ENCODE results near the gene FAM9B. TPM values are rescaled to one million over a fixed set of nuclear protein-coding genes. Genes with fewer than 3 reads are reported as not detected.

FAM9B gene
- total RNA-seq, 1 donor from 2014 or later, result not detected

GRCh38 chrX:9048801-9049200 lies 14.9 kb upstream of the FAM9B start:
- no peaks in the 10 kb centered on the region for H3K36me3 Mint-ChIP-seq (ENCODE audit: low read depth)

GRCh38 chrX:9038244-9038643 lies 4.3 kb upstream of the FAM9B start:
- Mint-ChIP-seq H3K9me3 (peaks cover 11% of the 10 kb centered on the region), H3K4me1 (no peaks in the 10 kb centered on the region), H3K27ac (ENCODE audit: unreplicated experiment) (no peak overlapping the region), H3K36me3 (ENCODE audit: low read depth) (peaks cover 2% of the 10 kb centered on the region), H3K27me3 (ENCODE audit: low read depth) (no peaks in the 10 kb centered on the region), H3K4me3 (no peak overlapping the region)
- DNase-seq (ENCODE audit: low read depth, low spot score), result no peak
- TF ChIP-seq CTCF (conservative IDR thresholded peaks at IDR 0.05), result no peak

More at GRCh38 chrX:9048801-9049200, 14.9 kb upstream of the FAM9B start:
- H3K9me3 Mint-ChIP-seq, result peaks cover 5% of the 10 kb centered on the region
- no peak for TF ChIP-seq CTCF (conservative IDR thresholded peaks at IDR 0.05)
- H3K4me3 Mint-ChIP-seq, result no peak overlapping the region
- no peaks in the 10 kb centered on the region for H3K4me1 Mint-ChIP-seq
- no peaks in the 10 kb centered on the region for H3K27me3 Mint-ChIP-seq (ENCODE audit: low read depth)
- DNase-seq (ENCODE audit: low read depth, low spot score), result no peak
- no peak overlapping the region for H3K27ac Mint-ChIP-seq (ENCODE audit: unreplicated experiment)

- Mint-ChIP-seq H3K4me1 (no peaks in the 10 kb centered on the region), H3K9me3 (peaks cover 11% of the 10 kb centered on the region), H3K36me3 (ENCODE audit: low read depth) (peaks cover 2% of the 10 kb centered on the region), H3K4me3 (no peak overlapping the region), H3K27ac (ENCODE audit: unreplicated experiment) (no peak overlapping the region), H3K27me3 (ENCODE audit: low read depth) (no peaks in the 10 kb centered on the region)
- TF ChIP-seq CTCF (conservative IDR thresholded peaks at IDR 0.05), result no peak
- no peak for DNase-seq (ENCODE audit: low read depth, low spot score)
Observed at GRCh38 chrX:9037296-9037695, 3.4 kb upstream of the FAM9B start.

GRCh38 chrX:9033586-9033985 lies 341 bp downstream of the FAM9B start:
- no peak for TF ChIP-seq CTCF (conservative IDR thresholded peaks at IDR 0.05)
- H3K9me3 Mint-ChIP-seq, result peaks cover 3% of the 10 kb centered on the region
- no peak overlapping the region for H3K27ac Mint-ChIP-seq (ENCODE audit: unreplicated experiment)
- no peak for DNase-seq (ENCODE audit: low read depth, low spot score)
- no peaks in the 10 kb centered on the region for H3K27me3 Mint-ChIP-seq (ENCODE audit: low read depth)
- H3K4me3 Mint-ChIP-seq, result no peak overlapping the region
- no peaks in the 10 kb centered on the region for H3K4me1 Mint-ChIP-seq
- H3K36me3 Mint-ChIP-seq (ENCODE audit: low read depth), result no peaks in the 10 kb centered on the region

- TF ChIP-seq CTCF (conservative IDR thresholded peaks at IDR 0.05), result no peak
- Mint-ChIP-seq H3K36me3 (ENCODE audit: low read depth) (no peaks in the 10 kb centered on the region), H3K27me3 (ENCODE audit: low read depth) (no peaks in the 10 kb centered on the region), H3K4me3 (no peak overlapping the region), H3K27ac (ENCODE audit: unreplicated experiment) (no peak overlapping the region), H3K4me1 (no peaks in the 10 kb centered on the region), H3K9me3 (peaks cover 3% of the 10 kb centered on the region)
- no peak for DNase-seq (ENCODE audit: low read depth, low spot score)
Observed at GRCh38 chrX:9033179-9033578, 748 bp downstream of the FAM9B start.

- no peaks in the 10 kb centered on the region for H3K4me1 Mint-ChIP-seq
- H3K27ac Mint-ChIP-seq (ENCODE audit: unreplicated experiment), result no peak overlapping the region
- no peaks in the 10 kb centered on the region for H3K36me3 Mint-ChIP-seq (ENCODE audit: low read depth)
- H3K4me3 Mint-ChIP-seq, result no peak overlapping the region
- no peaks in the 10 kb centered on the region for H3K27me3 Mint-ChIP-seq (ENCODE audit: low read depth)
- no peak for TF ChIP-seq CTCF (conservative IDR thresholded peaks at IDR 0.05)
- DNase-seq (ENCODE audit: low read depth, low spot score), result no peak
- peaks cover 12% of the 10 kb centered on the region for H3K9me3 Mint-ChIP-seq
Observed at GRCh38 chrX:9023293-9023692, 10.6 kb downstream of the FAM9B start.
